Breast epithelium (tissue), 3 donors: ENCODE measurements around the gene MORC1.

Experiments
- CTCF ChIP-seq, 3 donors: fragments of 450-650 bp; IDR thresholded peaks; one replicate each; pipeline ENCODE4 v1.5.1; 2016 to 2017; ENCODE audit warnings: antibody characterized with exemption in 3 of 3, mild to moderate bottlenecking in 3 of 3, moderate library complexity in 3 of 3
- POLR2A ChIP-seq: fragments of 450-650 bp; IDR thresholded peaks from one replicate; pipeline ENCODE4 v1.6.1; 2016; ENCODE audit warnings: antibody characterized with exemption, mild to moderate bottlenecking, moderate library complexity
- POLR2AphosphoS5 ChIP-seq, 3 donors: sonication (generic); formaldehyde crosslinking; IDR thresholded peaks; one replicate each; pipeline ENCODE4 v1.6.1; 2017; ENCODE audit warnings: antibody characterized with exemption in 3 of 3

- no peak for TF ChIP-seq CTCF (IDR thresholded peaks at IDR 0.05)
- no peak for TF ChIP-seq POLR2AphosphoS5 (IDR thresholded peaks at IDR 0.05)
- TF ChIP-seq POLR2A: no peak
Measured at GRCh38 chr3:108973019-108973418, 144.9 kb downstream of the MORC1 start.
